CD4-positive, alpha-beta T cell treated with Interleukin-1 beta for 1 hour (primary cell): Measurements from ENCODE around the gene SIPA1.
"Not testable (repeated sequence)": the region's sequence is repeated elsewhere in the genome, so short reads cannot be mapped to it uniquely, and the experiment has no call there.

ENCODE experiments used
- DNase-seq, 2 donors: peaks; one replicate each; pipeline ENCODE4 v3.0.0-alpha.2; 2020 to 2022

The SIPA1 gene

DNA sequence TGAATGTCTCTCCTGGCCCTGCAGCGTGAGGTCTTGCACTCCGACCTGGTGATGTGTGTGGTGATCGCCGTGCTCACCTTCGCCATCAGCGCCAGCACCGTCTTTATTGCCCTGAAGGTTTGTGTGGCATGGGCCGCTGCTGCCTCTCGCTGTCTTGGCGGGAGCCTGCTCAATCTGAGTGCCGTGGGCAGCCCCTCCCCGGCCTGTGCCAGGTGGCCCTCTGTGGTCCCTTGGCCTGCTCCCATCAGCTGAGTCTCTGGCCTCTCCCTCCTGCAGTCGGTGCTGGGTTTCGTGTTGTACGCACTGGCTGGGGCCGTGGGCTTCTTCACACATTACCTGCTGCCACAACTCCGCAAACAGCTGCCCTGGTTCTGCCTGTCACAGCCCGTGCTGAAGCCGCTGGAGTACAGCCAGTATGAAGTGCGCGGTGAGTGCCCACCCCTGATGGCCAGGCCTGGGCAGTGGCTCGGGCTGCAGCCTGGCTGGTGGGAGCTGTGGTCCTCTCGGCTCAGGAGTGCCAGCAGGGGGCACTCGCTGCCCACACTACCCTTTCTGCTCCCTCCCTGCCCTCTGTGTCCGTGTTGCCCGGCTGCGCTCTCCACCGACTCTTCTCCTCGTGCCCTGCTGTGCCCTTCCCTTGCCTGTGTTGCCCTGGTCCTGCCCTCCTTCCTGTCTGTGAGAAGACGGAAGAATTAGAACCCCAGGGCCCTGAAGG lies 12.1 kb upstream of the SIPA1 start:
- DNase-seq = peak; percentile 67 to 75

DNA sequence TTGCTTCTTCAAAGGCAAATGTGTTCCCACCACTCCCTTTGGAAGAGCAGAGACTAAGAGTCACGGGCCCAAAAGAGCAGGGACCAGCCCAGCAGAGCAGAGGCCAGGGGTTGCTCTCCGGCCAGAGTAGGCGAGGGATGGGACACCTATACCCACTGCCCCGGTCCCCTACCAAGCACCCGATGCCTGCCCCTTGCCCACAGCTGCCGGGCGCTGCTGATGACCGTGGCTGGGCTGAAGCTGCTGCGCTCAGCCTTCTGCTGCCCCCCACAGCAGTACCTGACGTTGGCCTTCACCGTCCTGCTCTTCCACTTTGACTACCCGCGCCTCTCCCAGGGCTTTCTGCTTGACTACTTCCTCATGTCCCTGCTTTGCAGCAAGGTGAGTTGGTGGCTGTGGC lies 10.7 kb upstream of the SIPA1 start:
- DNase-seq = no peak

DNA sequence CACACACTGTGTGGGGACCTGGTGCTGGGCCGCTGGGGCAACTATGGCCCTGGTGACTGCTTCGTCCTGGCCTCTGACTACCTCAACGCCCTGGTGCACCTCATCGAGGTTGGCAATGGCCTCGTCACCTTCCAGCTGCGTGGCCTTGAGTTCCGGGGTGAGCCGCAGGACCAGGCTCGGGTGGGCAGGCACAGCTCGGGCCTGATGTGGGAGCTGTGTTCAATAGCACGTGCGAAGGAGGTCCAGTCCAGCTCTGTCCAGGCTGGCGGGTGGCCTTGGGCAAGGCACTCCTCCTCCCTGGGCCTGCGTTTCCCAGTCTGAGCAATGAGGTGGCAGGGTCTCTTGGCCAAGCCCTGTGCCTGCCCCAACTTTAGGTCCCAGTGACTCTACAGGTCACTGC lies 8.3 kb upstream of the SIPA1 start:
- DNase-seq = no peak

DNA sequence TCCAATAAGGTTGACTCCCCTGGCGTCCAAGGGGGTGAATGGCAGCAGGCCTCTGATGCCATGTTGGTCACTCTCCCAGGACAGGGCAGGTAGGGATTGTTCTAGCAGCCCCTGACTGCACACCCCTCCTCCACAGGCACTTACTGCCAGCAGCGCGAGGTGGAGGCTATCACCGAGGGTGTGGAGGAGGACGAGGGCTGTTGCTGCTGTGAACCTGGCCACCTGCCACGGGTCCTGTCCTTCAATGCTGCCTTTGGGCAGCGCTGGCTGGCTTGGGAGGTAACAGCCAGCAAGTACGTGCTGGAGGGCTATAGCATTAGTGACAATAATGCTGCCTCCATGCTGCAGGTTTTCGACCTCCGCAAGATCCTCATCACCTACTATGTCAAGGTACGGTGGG lies 7.7 kb upstream of the SIPA1 start:
- no peak for DNase-seq

DNA sequence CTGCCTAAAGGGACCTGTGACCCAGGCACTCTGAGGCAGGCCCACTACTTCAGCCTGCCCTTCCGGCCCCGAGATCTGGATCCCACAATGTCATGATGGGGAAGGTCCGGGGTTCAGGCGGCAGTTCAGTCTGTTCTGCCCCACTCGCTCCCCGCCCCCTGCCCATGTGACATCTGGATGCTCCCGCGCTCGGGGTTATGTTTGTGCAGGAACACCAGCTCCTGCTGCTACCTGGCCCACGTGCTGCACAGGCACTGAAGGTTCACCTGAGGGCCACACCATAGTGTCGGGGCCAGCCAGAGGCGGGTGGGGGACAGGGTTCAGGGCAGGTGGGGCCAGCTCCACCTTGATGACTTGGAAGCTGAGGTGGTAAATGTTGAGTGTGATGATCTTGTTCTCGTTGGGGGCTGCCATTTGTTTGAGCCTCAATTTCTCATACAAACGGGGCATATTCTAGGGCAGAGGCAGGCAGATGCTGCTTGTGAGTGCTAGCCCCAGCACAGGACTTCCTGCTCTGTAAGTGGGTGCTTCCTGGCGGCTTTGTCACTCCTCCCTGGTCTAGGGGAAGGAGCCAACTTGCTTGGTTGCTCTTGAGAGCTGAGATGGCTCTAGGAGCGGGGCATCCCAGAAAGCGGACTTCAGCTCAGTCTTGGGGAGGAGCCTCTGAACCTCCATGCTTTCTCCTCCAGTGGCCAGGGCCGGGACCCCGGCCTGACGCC lies 4.4 kb upstream of the SIPA1 start:
- no peak for DNase-seq

DNA sequence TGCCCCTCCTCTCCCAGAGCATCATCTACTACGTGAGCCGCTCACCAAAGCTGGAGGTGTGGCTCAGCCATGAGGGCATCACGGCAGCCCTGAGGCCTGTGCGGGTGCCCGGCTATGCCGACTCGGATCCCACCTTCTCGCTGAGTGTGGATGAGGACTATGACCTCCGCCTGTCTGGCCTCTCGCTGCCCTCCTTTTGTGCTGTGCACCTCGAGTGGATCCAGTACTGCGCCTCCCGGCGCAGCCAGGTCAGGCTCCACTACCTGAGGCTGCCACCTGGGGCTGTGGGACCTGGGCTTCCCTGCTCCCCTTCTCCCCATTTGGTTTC lies 3.8 kb upstream of the SIPA1 start:
- DNase-seq = no peak

DNA sequence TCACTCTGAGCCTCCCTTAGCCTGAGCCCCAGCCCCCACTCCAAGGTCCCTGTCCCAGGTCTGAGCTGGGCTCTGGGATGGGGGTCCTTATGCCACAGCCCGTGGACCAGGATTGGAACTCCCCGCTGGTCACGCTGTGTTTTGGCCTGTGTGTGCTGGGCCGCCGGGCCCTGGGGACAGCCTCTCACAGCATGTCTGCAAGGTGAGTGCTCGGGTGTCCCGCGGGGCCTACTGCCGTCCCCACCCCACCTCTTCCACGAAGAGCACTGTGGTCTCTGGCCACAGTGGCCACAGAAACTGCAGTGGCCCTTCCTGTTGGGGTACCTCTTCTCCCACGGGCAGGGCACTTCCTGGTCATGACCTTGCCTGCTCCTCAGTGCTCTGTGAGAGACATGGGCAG lies 3.5 kb upstream of the SIPA1 start:
- DNase-seq = no peak

DNA sequence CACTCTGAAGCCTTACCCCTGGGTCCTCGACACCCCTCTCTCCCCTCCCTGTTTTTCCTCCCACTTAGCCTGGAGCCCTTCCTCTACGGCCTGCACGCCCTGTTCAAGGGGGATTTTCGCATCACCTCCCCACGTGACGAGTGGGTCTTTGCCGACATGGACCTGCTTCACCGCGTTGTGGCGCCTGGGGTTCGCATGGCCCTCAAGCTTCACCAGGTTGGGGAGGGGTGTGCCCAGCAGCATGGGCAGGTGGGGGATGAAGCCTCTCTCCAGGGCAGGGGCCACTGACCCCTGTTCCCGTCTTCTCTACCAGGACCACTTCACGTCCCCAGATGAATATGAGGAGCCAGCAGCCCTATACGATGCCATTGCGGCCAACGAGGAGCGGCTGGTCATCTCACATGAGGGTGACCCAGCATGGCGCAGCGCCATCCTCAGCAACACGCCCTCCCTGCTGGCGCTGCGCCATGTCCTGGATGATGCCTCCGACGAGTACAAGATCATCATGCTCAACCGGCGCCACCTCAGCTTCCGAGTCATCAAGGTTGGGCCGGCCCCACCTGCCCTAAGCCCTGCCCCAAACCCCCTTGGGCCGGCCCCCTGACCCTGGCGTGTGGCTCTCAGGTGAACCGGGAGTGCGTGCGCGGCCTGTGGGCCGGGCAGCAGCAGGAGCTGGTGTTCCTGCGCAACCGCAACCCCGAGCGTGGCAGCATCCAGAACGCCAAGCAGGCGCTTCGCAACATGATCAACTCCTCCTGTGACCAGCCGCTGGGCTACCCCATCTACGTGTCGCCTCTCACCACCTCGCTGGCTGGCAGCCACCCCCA lies 2.8 kb upstream of the SIPA1 start:
- DNase-seq = no peak

DNA sequence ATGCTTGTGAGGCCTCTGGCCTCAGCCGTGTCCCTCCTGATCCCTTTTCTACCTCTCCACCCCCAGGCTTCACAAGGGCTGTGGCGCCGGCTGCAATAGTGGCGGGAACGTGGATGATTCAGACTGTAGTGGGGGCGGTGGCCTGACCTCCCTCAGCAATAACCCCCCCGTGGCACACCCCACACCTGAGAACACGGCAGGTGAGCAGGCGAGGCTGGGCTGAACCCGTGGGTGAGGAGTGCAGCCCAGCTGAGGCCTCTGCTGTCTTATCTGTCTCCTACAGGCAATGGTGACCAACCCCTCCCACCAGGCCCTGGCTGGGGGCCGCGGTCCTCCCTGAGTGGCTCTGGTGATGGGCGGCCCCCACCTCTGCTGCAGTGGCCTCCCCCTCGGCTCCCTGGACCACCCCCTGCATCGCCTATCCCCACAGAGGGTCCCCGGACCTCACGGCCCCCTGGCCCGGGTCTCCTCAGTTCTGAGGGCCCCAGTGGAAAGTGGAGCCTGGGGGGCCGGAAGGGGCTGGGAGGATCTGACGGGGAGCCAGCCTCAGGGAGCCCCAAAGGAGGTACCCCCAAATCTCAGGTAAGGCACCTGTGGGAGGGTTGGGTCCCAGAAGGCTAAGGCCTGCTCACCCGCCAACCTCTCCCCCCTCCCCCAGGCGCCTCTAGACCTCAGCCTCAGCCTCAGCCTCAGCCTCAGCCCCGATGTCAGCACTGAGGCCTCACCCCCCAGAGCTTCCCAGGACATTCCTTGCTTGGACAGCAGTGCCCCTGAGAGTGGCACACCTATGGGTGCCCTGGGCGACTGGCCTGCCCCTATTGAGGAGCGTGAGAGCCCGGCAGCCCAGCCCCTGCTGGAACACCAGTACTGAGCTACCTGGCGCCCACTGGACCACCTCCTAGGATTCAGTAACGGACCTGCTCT lies 1.5 kb upstream of the SIPA1 start:
- DNase-seq = no peak

DNA sequence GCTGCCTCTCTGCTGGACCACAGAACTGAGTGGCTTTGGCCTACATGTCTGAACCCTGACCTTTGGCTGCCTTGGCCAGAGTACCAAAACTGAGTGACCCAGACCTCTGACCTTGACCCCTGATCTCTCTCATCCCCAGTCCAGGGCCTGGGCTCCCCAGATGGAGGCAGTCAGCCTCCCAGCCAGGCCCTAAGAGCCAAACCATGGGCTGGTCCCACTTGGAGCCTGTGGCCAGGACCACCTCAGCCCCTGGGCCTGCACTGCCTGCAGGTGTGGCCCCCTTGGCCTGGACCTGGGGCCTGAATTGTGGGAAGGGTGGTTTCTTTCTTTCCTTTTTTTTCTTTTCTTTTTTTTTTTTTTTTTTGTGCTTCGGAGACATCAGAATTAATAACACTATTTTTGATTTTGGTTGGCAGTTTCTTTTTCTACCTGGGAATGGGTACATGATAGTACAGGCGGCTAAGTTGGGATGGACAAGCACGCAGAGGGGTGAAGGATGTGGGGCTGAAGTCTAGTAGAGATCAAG lies 806 bp upstream of the SIPA1 start:
- DNase-seq = no peak

DNA sequence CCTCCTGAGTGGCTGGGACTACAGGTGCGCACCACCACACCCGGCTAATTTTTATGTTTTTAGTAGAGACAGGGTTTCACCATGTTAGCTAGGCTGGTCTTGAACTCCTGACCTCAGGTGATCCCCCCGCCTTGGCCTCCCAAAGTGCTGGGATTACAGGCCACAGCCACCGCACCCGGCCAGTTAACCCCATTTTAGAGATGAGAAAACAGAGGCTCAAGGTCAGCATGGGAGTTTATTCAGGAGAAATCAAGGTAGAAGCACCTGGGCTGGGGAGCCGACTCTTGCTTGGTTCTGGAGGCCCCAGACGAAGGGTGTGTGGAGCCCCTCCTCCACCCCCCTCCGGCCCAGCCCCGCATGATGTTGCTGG lies 1.3 kb downstream of the SIPA1 start:
- DNase-seq = not testable (repeated sequence)

DNA sequence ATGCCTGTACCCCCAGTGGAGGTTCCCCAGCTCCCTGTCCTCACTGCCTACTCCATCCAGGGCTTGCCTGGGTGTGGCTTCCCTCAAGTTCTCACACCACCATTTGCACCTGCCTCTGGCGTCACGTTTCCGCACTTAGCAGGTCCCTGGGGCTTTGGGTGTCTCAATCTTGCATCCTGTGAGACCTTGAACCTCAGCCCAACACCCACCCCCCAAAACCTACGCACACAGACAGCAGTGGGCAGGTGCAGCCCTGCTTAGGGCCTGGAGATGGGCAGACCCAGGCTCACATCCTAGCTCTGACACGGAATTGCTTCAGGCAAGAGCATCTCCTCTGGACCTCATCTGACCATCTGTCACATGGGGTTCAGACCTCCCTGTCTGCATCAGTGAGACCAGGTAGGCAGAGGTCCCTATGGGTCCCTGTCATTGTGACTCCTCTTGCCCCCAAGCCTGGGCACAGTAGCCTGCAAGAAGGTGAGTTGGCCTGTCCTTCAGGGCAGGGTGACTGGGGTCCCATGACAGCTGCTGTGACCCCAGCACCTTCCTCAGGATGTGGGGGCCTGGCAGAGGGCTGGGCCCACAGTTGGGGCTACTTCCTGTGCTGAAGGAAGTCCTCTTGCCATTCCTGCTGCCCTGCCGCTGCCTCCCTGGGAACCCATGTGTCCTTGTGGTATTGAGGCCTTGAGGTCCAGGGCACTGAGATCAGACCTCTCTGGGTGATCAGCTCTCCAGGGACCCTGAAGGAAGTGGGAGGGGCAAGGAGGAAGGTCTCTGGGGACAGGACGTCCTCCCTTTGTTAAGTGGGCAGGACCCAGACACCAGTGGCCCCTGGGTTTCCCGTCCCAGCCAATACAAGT lies 2.0 kb downstream of the SIPA1 start:
- DNase-seq = peak; percentile 87 to 95

DNA sequence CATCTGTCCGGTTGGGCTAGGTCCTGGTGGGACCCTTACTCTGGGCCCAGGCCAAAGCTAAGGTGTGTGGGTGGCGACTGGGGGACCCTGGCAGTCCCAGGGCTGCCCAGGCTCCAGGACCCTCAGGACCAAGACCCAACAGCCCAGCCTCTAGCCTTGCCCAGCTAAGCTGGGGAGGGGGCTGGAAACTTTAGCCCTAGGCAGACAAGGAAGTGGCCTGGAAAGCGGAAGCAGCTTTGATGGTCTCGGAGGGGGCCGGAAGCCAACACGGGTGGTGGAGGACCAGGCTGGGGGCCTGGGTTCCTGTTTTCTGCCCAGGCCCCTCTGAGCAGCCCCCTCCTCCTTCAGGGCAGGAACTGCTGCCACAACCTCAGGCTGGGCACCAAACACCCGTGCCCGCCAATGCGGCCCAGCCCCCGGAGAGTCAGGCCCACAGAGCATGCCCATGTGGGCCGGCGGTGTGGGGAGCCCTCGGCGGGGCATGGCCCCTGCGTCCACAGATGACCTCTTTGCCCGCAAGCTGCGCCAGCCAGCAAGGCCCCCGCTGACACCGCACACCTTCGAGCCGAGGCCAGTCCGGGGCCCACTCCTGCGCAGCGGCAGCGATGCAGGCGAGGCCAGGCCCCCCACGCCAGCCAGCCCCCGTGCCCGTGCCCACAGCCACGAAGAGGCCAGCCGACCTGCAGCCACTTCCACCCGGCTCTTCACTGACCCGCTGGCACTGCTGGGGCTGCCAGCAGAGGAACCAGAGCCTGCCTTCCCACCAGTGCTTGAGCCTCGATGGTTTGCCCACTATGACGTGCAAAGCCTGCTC lies 2.8 kb downstream of the SIPA1 start:
- peak; percentile 56 to 82 for DNase-seq

DNA sequence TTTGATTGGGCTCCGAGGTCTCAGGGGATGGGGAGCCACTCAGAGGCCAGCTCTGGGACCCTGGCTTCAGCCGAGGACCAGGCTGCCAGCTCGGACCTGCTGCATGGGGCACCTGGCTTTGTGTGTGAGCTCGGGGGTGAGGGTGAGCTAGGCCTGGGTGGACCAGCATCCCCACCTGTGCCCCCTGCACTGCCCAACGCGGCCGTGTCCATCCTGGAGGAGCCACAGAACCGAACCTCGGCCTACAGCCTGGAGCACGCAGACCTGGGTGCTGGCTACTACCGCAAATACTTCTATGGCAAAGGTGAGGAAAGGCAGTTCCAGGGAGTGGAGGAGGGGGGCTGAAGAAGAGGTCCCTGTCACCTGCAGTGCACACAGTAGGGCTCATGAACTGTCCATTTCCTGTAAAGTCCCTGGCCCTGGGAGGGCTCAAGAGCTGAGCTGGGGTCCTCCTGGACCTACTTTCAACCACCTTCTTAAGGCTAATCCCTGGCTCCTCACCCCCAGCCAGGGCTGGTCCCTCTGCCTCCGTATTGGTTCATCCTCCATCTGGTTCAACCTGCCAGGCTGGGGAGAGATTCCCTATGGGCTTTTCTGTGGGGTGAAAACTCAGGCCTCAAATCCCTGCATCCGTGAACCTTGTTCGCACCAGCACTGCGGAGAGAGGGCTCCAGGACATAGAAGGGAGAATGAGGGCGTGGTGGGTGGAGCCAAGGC lies 3.6 kb downstream of the SIPA1 start:
- DNase-seq = no peak

DNA sequence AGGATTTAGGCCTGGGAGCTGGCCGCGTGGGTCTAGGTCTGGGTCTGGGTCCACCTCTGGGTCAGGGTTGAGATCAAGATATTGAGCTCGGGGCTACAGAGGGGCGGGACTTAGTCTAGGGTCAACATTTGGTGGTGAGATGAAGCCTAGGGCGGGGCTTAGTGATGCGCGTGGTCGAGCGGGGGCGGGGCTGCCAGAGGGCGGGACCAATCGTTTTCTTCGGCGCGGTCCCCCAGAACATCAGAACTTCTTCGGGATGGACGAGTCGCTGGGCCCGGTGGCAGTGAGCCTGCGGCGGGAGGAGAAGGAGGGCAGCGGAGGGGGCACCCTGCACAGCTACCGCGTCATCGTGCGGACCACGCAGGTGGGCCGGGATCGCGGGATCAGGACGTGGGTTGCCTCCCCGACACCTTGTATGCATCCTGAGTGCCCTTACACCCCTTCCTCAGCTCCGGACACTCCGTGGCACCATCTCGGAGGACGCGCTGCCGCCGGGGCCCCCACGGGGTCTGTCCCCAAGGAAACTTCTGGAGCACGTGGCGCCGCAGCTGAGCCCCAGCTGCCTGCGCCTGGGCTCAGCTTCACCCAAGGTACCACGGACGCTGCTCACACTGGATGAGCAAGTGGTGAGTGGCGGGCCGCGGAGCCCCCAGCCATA lies 4.2 kb downstream of the SIPA1 start:
- DNase-seq = peak in 1 of 2 donors; percentile 38

DNA sequence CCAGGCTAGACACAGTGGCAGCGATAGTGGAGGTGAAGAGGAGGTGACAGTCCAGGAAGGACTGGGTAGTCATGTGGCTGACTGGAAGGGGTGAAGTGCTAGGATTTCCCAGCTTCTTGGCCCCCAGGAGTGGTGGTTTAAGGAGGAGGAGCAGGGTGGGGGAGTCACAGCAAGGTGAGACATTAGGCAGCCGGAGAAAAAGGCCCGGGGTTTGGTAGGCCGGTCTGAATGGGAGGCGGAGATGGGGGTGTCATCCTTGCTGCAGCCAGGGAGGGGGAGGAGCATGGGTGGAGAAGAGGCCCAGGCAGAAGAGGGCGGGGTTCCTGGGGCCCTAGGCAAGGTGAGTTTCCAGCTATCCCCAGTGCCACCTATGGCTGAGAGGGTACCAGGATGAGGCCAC lies 6.1 kb downstream of the SIPA1 start:
- no peak for DNase-seq

DNA sequence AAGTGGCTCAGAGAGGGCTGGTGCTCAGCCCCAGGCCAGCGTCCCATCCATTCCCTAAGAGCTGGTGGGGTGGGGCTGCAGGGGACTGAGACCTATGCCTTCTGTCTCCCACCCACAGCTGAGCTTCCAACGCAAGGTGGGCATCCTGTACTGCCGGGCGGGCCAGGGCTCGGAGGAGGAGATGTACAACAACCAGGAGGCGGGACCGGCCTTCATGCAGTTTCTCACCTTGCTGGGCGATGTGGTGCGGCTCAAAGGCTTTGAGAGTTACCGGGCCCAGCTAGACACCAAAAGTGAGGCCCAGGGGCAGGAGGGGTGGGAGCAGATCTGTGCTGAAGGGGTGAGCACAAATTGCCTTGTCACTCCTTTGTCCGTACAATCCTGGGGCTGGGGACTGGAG lies 6.9 kb downstream of the SIPA1 start:
- no peak for DNase-seq

DNA sequence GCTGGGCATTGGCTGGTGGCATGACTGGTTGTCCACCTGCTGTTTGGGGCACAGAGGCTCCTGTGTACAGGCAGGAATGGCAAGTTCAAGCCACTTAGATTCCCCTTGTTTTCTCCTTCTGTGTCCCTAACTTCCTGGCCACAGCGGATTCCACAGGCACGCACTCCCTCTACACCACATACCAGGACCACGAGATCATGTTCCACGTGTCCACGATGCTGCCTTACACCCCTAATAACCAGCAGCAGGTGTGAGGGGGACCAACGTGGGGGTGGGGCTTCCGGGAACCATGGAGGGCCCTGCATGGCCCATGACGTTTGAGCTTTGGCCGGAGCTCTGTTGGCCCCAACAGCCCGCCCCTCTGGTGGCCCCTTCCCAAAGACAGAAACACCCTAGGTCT lies 7.8 kb downstream of the SIPA1 start:
- no peak for DNase-seq

DNA sequence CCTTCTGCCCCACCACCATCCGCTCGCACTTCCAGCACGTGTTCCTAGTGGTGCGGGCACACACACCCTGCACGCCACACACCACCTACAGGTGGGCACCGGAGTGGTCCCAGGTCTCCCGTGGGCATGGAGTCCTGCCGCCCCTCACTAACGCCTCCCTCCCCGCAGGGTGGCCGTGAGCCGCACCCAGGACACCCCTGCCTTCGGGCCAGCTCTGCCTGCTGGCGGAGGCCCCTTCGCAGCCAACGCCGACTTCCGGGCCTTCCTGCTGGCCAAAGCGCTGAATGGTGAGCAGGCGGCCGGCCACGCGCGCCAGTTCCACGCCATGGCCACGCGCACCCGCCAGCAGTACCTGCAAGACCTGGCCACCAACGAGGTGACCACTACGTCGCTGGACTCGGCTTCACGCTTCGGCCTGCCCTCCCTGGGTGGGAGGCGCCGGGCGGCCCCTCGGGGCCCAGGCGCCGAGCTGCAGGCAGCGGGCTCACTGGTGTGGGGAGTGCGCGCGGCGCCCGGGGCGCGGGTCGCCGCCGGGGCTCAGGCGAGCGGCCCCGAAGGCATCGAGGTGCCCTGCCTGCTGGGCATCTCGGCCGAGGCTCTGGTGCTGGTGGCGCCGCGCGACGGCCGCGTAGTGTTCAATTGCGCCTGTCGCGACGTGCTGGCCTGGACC lies 8.5 kb downstream of the SIPA1 start:
- DNase-seq = no peak
